Progenitor cell of endocrine pancreas (in vitro differentiated cells): ENCODE measurements around the gene MBNL2. TPM values are rescaled to one million over a fixed set of nuclear protein-coding genes. Genes with fewer than 3 reads are reported as not detected.

Source experiments
- DNase-seq: peaks from one replicate; pipeline ENCODE4 v3.0.0; 2021; ENCODE audit warnings: low spot score; ENCODE audit not compliant: unreplicated experiment
- H3K27ac Mint-ChIP-seq: 2 replicates; pipeline ENCODE4 v1.8.0; 2021; ENCODE audit warnings: mild to moderate bottlenecking, moderate library complexity, mixed read lengths
- H3K27me3 Mint-ChIP-seq: 2 replicates; pipeline ENCODE4 v1.8.0; 2021; ENCODE audit warnings: mixed read lengths
- H3K36me3 Mint-ChIP-seq: 2 replicates; pipeline ENCODE4 v1.8.0; 2022; ENCODE audit warnings: mixed read lengths; ENCODE audit not compliant: insufficient read depth
- H3K4me1 Mint-ChIP-seq: 2 replicates; pipeline ENCODE4 v1.8.0; 2021; ENCODE audit warnings: low read depth, mixed read lengths
- H3K4me3 Mint-ChIP-seq: 2 replicates; pipeline ENCODE4 v1.8.0; 2021; ENCODE audit warnings: low read depth, mild to moderate bottlenecking, moderate library complexity, mixed read lengths
- H3K9me3 Mint-ChIP-seq: 2 replicates; pipeline ENCODE4 v1.8.0; 2021; ENCODE audit warnings: low read depth, mixed read lengths
- total RNA-seq: library from RNA; stranded (reverse); gene quantifications from 2 replicates; pipeline ENCODE4 v1.2.1, GENCODE V29; 2021
- TF ChIP-seq, protein P1 (sequence below): fragments of 200-600 bp; sonication (generic); IDR thresholded peaks from one replicate; pipeline ENCODE4 v1.5.0; 2021; ENCODE audit warnings: antibody characterized with exemption, mild to moderate bottlenecking; ENCODE audit not compliant: unreplicated experiment

The MBNL2 gene
- total RNA-seq, 1 donor from 2014 or later: 51.3 TPM

DNA sequence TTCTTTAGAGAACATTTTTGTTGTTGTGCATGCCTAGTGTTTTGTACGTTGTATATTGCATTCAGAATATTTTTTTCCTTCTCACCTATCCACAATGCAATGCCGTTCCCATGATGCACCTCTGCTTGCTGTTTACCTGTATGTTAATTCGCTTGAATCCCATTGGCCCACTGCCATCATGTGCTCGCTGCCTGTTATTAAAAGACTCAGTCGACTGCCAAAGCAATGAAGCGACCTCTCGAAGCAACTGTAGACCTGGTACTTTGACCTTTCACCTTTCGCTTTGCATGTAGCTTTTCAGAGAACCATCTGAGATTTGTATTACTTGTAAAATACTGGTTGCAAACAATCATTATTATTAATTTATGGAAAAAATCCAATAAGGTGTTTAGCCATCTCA, 134.5 kb downstream of the MBNL2 start:
- H3K4me1 Mint-ChIP-seq: no peaks in the 10 kb centered on the region
- H3K9me3 Mint-ChIP-seq: no peaks in the 10 kb centered on the region
- peaks cover 43% of the 10 kb centered on the region for H3K36me3 Mint-ChIP-seq

DNA sequence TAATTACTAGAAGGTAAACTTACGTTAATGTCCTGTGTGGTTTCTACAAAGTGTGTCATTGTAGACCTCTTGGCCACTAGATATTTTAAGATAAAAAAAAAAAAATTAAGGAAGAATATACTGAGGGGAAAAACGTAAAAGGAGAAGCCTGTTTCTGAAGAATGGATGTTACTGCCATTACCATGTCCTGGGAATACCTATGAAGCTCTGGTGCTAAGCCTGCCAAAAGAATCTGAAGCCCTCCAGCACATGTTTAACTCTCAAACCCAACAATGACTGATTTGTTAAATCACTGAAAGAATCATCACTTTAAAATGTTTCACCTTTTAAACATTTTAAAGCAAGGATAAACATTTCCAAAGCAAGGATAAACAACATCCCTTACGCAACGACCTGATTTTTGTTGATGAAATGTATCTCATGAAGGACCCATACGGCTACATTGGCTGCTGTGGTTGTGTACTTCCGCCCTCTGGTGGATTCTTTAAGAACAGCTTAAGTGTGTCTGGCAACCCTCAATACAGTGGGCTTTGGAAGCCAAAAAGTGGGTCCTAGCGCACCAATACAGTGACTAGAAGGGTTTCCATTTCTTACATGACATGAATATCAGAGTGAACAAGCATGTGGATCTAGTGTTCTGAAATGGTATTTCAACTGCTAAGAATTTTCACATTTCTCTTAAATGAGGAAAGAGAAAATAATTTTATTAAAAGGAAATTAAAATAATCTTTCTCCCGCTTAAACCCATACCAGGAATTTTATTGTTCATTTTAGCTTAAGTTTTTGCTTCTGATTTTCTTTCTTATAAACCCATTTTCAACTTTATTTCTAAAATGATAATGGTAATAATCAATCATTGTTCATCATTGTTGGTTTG, 137.3 kb downstream of the MBNL2 start:
- TF ChIP-seq, protein P1, sequence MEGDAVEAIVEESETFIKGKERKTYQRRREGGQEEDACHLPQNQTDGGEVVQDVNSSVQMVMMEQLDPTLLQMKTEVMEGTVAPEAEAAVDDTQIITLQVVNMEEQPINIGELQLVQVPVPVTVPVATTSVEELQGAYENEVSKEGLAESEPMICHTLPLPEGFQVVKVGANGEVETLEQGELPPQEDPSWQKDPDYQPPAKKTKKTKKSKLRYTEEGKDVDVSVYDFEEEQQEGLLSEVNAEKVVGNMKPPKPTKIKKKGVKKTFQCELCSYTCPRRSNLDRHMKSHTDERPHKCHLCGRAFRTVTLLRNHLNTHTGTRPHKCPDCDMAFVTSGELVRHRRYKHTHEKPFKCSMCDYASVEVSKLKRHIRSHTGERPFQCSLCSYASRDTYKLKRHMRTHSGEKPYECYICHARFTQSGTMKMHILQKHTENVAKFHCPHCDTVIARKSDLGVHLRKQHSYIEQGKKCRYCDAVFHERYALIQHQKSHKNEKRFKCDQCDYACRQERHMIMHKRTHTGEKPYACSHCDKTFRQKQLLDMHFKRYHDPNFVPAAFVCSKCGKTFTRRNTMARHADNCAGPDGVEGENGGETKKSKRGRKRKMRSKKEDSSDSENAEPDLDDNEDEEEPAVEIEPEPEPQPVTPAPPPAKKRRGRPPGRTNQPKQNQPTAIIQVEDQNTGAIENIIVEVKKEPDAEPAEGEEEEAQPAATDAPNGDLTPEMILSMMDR: peak; percentile 91
- peak; percentile 37 for DNase-seq
- Mint-ChIP-seq H3K36me3 (peaks cover 50% of the 10 kb centered on the region), H3K9me3 (no peaks in the 10 kb centered on the region), H3K4me3 (no peak overlapping the region), H3K4me1 (no peaks in the 10 kb centered on the region), H3K27me3 (no peaks in the 10 kb centered on the region), H3K27ac (no peak overlapping the region)

More for the DNA sequence above, 134.5 kb downstream of the MBNL2 start:
- H3K4me3 Mint-ChIP-seq: no peak overlapping the region
- no peak overlapping the region for H3K27ac Mint-ChIP-seq
- DNase-seq: no peak
- TF ChIP-seq, protein P1: no peak
- H3K27me3 Mint-ChIP-seq: no peaks in the 10 kb centered on the region

DNA sequence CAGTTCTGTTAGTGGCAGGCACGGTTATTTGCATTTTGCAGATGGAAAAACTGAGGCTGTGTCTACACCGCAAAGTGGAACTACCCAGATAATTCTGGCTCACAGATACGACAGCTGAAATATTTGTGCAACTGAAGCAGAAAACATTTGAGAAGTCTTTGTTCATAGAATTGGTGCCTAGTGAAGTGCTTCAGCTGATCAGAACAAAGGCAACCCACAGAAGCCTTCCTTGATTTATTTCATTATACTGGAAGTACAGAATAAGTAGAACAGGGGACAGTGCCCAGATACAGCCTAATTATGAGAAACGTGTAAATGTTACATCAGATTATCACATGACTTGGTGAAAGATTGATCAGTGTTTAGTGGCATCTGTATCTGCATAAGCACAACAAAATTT, 138.5 kb downstream of the MBNL2 start:
- Mint-ChIP-seq H3K27me3 (no peaks in the 10 kb centered on the region), H3K9me3 (no peaks in the 10 kb centered on the region), H3K4me1 (no peaks in the 10 kb centered on the region), H3K4me3 (no peak overlapping the region), H3K36me3 (peaks cover 49% of the 10 kb centered on the region), H3K27ac (no peak overlapping the region)
- TF ChIP-seq, protein P1: no peak
- DNase-seq: no peak

DNA sequence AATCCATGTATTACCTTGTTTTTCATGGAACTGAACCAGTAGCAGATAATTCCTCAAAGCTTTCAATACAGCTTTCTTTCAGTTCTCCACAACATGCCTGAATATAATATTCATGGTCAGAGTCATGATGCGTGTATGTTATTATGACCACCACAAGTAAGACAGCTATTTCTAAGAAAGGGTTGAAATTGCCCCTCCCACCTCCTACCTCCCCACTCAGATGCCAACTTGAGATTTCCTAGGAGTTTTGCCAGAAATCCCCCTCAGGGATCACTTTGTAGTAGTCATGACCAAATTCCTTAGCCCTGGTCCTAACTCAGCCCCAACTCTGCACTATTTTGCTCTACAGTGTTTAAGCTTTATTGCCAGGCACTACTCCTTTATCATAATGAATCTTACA, 141.9 kb downstream of the MBNL2 start:
- TF ChIP-seq, protein P1: no peak
- no peak overlapping the region for H3K4me3 Mint-ChIP-seq
- peaks cover 43% of the 10 kb centered on the region for H3K36me3 Mint-ChIP-seq
- no peaks in the 10 kb centered on the region for H3K9me3 Mint-ChIP-seq
- no peak overlapping the region for H3K27ac Mint-ChIP-seq
- no peak for DNase-seq
- peaks cover 3% of the 10 kb centered on the region for H3K4me1 Mint-ChIP-seq
- H3K27me3 Mint-ChIP-seq: no peaks in the 10 kb centered on the region

DNA sequence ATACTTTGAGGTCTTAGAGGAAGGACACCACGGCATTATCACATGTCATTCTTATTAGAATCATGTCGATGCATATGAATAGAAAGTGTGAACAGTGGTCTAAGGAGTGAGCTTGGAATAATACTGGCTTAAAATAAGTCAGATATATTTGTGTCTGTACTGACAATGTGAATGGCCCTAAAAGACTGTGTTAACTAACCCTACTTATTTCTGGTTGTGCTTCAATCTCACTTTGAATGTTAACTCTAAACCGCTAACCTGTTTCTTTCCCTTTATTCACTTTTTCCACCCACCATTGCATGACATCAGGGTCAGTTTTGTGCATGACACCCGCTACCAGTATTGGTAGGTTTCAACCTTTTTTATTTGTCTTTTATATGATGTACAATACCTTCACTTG, 142.7 kb downstream of the MBNL2 start:
- Mint-ChIP-seq H3K4me1 (peaks cover 9% of the 10 kb centered on the region), H3K9me3 (no peaks in the 10 kb centered on the region), H3K36me3 (peaks cover 41% of the 10 kb centered on the region), H3K27ac (no peak overlapping the region), H3K4me3 (no peak overlapping the region), H3K27me3 (no peaks in the 10 kb centered on the region)
- DNase-seq: no peak
- TF ChIP-seq, protein P1: no peak
